GM19395 (cell line): ENCODE results near the gene DOCK2.
A peak's percentile ranks its signal among the peaks of the same experiment; 100 is the strongest.
"Not testable (repeated sequence)": the region's sequence is repeated elsewhere in the genome, so short reads cannot be mapped to it uniquely, and the experiment has no call there.

ENCODE experiments used
- ATAC-seq: cut with Tn5 transposase; IDR thresholded peaks from one replicate; pipeline ENCODE4 v1.9.1; 2021; ENCODE audit warnings: mild to moderate bottlenecking, moderate library complexity; ENCODE audit not compliant: unreplicated experiment

Gene DOCK2

GRCh38 chr5:169810524-169810923 lies 173.4 kb downstream of the DOCK2 start:
- ATAC-seq = no peak

- ATAC-seq = no peak
Observed at GRCh38 chr5:169811023-169811422, 173.9 kb downstream of the DOCK2 start.

- ATAC-seq = no peak
Observed at GRCh38 chr5:169811680-169812079, 174.6 kb downstream of the DOCK2 start.

GRCh38 chr5:169812786-169813185 lies 175.7 kb downstream of the DOCK2 start:
- no peak for ATAC-seq

- no peak for ATAC-seq
Observed at GRCh38 chr5:169814045-169814444, 177.0 kb downstream of the DOCK2 start.

- no peak for ATAC-seq
Observed at GRCh38 chr5:169814522-169814921, 177.4 kb downstream of the DOCK2 start.

- no peak for ATAC-seq
Observed at GRCh38 chr5:169817031-169817430, 180.0 kb downstream of the DOCK2 start.

GRCh38 chr5:169826618-169827017 lies 189.5 kb downstream of the DOCK2 start:
- ATAC-seq = no peak

- no peak for ATAC-seq
Observed at GRCh38 chr5:169827769-169828168, 190.7 kb downstream of the DOCK2 start.

- no peak for ATAC-seq
Observed at GRCh38 chr5:169828385-169828784, 191.3 kb downstream of the DOCK2 start.

- ATAC-seq = no peak
Observed at GRCh38 chr5:169831331-169831730, 194.3 kb downstream of the DOCK2 start.

- ATAC-seq = no peak
Observed at GRCh38 chr5:169832304-169832703, 195.2 kb downstream of the DOCK2 start.

GRCh38 chr5:169832845-169833244 lies 195.8 kb downstream of the DOCK2 start:
- ATAC-seq = no peak

GRCh38 chr5:169833681-169834292 lies 196.7 kb downstream of the DOCK2 start:
- not testable (repeated sequence) for ATAC-seq

GRCh38 chr5:169834540-169834939 lies 197.5 kb downstream of the DOCK2 start:
- not testable (repeated sequence) for ATAC-seq

GRCh38 chr5:169836835-169837536 lies 199.9 kb downstream of the DOCK2 start:
- no peak for ATAC-seq

- ATAC-seq = no peak
Observed at GRCh38 chr5:169837686-169838085, 200.6 kb downstream of the DOCK2 start.

- ATAC-seq = peak; percentile 91
Observed at GRCh38 chr5:169838688-169839087, 201.6 kb downstream of the DOCK2 start.

GRCh38 chr5:169840405-169840804 lies 203.3 kb downstream of the DOCK2 start:
- no peak for ATAC-seq

- no peak for ATAC-seq
Observed at GRCh38 chr5:169842699-169843098, 205.6 kb downstream of the DOCK2 start.

GRCh38 chr5:169847519-169847918 lies 210.4 kb downstream of the DOCK2 start:
- no peak for ATAC-seq

GRCh38 chr5:169848271-169848670 lies 211.2 kb downstream of the DOCK2 start:
- no peak for ATAC-seq

- no peak for ATAC-seq
Observed at GRCh38 chr5:169848792-169849191, 211.7 kb downstream of the DOCK2 start.
